Ecto neural progenitor cell (in vitro differentiated cells): ENCODE measurements around the gene MBP.

Experiments
- DNase-seq: peaks from one replicate; pipeline ENCODE4 v3.0.0-alpha.2; 2018; ENCODE audit warnings: low spot score

The MBP gene

GRCh38 chr18:77082316-77082955 lies 50.1 kb downstream of the MBP start:
- DNase-seq: no peak

DNA sequence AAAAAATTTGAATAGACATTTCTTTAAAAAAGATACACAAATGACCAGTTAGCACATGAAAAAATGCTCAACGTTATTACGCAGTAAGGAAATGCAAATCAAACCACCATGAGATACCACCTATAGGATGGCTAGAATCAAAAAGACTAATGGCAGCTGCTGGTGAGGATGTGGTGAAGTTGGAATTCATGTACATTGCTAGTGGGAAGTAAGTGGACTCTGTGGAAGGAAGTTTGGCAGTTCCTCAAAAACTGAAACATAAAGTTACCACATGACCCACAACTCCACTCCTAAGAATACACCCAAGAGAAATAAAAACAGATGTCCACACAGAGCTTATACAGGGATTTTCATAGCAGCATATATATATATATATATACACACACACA lies 51.2 kb downstream of the MBP start:
- no peak for DNase-seq

GRCh38 chr18:77079954-77080682 lies 52.5 kb downstream of the MBP start:
- DNase-seq: no peak

- DNase-seq: no peak
Measured at GRCh38 chr18:77079088-77079487, 53.5 kb downstream of the MBP start.

- no peak for DNase-seq
Measured at GRCh38 chr18:77078690-77079070, 53.9 kb downstream of the MBP start.

DNA sequence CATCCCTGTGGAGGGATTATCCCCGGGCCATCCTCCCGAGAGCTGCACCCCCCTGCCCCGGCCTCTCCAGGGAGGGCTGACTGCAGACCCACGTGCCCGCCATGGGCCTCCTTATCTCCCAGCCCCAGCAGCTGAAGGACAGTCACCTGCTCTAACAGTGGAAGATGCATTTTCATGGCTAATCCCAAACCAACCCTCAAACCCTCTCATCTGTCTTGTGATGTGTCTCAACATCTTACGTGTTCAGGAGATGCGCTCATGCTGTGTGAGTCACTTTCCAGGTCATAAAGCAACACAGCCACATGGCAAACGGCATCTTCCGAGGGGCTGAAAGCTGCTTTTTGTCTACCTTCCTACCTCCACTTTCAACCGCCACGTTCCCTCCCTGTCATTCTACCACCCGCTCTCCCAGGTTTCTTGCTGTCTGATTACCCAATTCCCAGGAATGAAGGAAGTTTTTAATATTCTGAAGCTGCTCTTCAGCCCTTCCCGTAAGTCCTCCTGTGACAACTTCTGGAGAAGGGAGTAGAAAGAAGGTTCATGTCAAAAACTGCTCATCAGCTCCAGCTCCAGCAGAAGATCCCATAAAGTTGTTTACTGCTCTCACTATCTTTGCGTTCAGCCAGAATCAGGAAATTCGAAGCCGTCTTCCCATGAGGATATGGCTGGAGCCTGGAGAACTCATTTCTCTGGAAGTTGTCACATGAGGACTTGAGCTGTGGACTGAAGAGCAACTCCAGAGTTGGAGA lies 54.5 kb downstream of the MBP start:
- DNase-seq: no peak

GRCh38 chr18:77077401-77077800 lies 55.2 kb downstream of the MBP start:
- no peak for DNase-seq

- no peak for DNase-seq
Measured at GRCh38 chr18:77076111-77076510, 56.5 kb downstream of the MBP start.

DNA sequence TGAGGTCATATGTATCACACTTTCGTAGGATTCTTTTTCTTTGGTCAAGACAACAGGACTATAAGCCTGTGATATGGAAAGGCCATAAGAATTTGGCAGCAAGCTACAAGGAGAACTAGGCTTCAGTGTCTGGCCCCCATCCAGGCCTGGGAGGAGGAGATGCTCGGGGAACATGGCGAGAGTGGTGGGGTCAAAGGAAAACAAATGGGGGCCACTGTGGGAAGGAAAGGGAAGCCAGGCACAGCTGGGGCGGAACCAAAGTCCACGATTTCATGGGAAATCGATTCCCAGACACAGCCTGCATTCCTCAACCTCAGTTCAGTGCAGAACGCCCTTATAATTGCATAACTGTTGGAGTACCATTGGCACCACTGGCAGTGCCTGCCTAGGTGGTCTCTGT lies 58.2 kb downstream of the MBP start:
- no peak for DNase-seq

DNA sequence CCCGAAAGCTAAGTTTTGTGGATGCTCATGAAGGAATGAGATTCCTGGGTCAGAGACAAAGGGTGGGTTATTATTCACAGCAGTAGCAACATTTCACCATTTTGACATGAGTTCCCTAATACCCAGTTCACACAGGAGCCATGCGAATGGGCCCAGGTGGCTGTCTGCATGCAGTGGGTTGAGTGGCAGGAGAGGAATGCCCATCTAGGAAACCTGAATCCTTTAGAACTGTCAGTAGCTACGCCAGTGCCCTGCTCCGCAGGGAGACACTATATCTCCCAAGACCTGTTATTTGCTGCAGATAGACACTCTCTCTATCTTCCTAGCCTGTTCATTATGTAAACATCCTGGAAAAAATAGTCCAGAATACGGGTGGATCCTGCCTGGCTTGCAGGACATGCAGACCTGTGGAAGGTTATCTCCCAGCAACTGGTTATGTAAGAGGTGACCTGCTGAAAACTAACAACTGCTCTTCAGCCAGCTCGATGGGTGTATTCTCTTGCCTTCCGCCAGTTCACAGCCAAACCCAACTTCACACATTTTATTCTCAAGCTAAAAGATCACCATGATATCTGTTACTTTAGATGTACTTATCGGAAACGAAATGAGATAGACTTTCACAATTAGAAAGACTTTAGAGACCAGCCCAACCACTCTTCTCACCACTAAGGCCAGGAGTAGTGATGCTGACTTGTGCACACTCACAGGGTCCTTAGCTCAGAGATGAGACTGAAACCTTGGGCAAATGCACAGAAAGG lies 59.1 kb downstream of the MBP start:
- no peak for DNase-seq

DNA sequence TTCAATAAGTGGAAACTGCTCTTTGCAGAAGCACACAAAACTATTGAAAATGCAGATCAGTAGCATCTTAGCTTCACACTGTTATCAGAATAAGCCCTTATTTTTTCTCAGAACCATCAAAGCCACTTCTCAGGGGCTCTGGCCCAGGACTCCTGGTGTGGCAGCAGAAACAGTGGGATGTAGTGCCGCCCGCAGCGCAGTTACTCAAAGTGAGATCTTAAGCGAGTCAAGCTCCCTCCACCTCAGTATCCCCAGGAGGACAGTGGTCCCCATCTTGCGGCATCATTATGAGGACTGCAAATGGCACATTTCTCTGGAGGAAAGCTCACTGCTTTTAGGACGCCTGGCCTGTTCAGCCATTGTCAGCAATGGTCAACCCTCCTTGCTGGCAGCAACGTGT lies 60.0 kb downstream of the MBP start:
- DNase-seq: no peak

DNA sequence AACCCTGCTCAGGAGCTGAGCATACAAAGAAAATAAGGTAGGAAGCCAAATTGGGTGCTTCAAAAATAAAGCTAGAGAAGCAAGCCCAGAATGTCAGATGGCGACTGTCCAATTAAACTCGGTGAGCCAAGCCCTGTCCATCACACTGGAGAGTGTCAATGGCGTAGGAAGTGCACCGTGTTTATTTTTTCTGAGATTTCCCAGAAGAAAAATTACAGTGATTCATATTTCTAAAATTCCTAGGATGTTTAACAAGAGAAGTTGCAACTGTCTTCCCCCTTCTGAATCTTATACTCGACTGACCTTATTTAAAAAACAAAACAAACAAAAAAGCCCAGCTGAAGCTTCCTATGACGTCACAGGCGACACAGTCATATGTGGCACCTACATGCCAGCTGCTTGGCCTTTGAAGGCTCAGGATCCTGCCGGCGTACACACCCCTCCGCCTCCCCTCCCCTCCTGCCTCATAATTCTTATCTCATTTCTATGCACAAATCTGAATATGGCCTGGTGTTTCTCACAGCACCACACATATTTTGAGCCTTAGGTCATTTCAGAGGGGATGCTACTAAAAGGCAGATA lies 60.8 kb downstream of the MBP start:
- DNase-seq: no peak

DNA sequence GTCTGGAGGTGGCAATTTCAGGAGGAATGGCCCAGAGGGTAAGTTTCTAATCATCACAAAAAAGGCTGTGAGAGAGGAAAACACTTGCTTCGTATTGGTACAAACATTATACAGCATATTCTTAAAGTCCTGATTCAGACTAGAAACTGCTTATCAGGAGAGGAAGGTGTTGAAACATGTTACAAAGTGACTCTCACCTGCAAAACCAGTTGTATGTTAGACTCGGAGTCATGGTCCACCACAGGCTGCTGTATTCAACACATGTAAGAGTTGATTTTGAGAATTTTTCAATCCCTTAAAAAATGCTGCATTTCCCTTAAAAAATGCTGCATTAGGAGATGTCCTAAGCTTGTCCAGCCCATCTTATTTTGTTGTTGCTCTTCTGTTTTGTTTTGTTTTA lies 61.5 kb downstream of the MBP start:
- DNase-seq: no peak

GRCh38 chr18:77070627-77071026 lies 62.0 kb downstream of the MBP start:
- DNase-seq: no peak

DNA sequence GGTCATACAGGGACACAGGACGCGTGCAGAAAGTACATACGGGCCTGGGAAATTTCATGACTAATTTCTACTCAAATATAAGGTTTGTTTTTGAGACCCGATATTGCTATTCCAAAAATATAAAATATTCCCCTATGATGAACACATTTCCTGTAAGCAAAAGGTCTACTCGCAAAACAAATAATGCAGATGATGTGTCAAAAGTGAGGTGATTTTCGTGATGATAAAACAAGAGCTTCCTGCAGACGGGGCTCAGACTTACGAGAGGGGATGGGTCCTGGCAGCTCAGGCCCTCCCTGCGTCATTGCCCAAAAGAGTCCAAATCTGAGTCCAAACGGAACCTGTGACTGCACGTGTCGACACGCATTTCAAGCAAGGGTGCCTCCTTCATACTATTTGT lies 62.7 kb downstream of the MBP start:
- DNase-seq: no peak

- no peak for DNase-seq
Measured at GRCh38 chr18:77069482-77069881, 63.1 kb downstream of the MBP start.

- DNase-seq: no peak
Measured at GRCh38 chr18:77068321-77069312, 64.0 kb downstream of the MBP start.

GRCh38 chr18:77067291-77068061 lies 65.1 kb downstream of the MBP start:
- DNase-seq: no peak

DNA sequence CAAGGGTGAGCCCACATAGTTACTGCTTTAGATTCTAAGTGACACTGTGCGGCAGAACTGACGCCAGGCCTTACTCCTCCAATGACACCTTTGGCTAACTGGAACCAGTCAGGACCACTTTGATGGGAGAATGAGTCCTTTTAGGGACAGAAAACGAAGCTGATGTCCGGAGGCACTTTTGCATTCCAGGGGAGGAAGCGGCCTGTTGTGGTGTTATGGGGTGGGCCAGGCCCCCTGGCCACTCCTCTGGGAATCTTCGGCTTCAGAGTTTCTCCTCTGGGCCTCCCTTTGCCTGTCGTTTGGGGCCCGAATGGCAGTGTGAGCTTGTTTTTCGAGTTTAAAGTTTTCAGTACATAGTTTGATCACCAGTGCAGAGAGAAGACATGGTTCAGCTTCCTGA lies 65.9 kb downstream of the MBP start:
- DNase-seq: no peak

- DNase-seq: no peak
Measured at GRCh38 chr18:77066101-77066500, 66.5 kb downstream of the MBP start.
